SK-N-SH (cell line): ENCODE results near the gene PDK4. TPM values are rescaled to one million over a fixed set of nuclear protein-coding genes. Genes with fewer than 3 reads are reported as not detected.

Experiments used
- CTCF ChIA-PET: fragments of 300-600, 350-600 bp; formaldehyde crosslinking; extraction: SDS; loops from one replicate; lab custom pipeline; 2021; lab: Yijun Ruan, JAX
- POLR2A ChIA-PET: fragments of 350-600 bp; sonication (Branson Sonifier 250); formaldehyde crosslinking; extraction: SDS; loops from one replicate; lab custom pipeline; 2020; ENCODE audit warnings: antibody characterized with exemption, inconsistent platforms; lab: Yijun Ruan, JAX
- DNase-seq: peaks from one replicate; pipeline ENCODE4 v3.0.0; 2012
- H2AFZ ChIP-seq: fragments of 200-600 bp; sonication (generic); 2 replicates; pipeline ENCODE4 v1.8.1; 2016; ENCODE audit warnings: antibody characterized with exemption, mild to moderate bottlenecking, low read depth
- H3F3A ChIP-seq: fragments of 200-600 bp; sonication (generic); replicated peaks from 2 replicates; pipeline ENCODE3; 2016; ENCODE audit warnings: antibody characterized with exemption, mild to moderate bottlenecking; ENCODE audit not compliant: insufficient read depth
- H3K27ac ChIP-seq, 2 experiments: fragments of 200-500 bp in 1 of 2; fragments of 200-600 bp in 1 of 2; sonication (Bioruptor generic) in 1 of 2; sonication (generic), shearing (Covaris generic) in 1 of 2; 2 replicates each; pipeline versions ENCODE4 v1.5.1 to v1.6.1; 2014 to 2016; ENCODE audit warnings: low read depth in 2 of 2, inconsistent platforms in 1 of 2, low read length in 1 of 2, mild to moderate bottlenecking in 1 of 2, mixed read lengths in 1 of 2
- H3K27me3 ChIP-seq: fragments of 200-600 bp; sonication (generic), shearing (Covaris generic); 2 replicates; pipeline ENCODE4 v1.6.1; 2016; ENCODE audit warnings: mixed run types; ENCODE audit not compliant: insufficient read depth
- H3K36me3 ChIP-seq, 2 experiments: fragments of 200-500 bp in 1 of 2; fragments of 200-600 bp in 1 of 2; sonication (Bioruptor generic) in 1 of 2; sonication (generic) in 1 of 2; replicated peaks in 1 of 2; 2 replicates each; pipeline versions ENCODE3 to v1.5.1; 2014 to 2016; ENCODE audit warnings: low read length in 1 of 2, mild to moderate bottlenecking in 1 of 2; ENCODE audit not compliant: insufficient read depth in 2 of 2, control insufficient read depth in 1 of 2
- H3K4me1 ChIP-seq, 2 experiments: fragments of 200-500 bp in 1 of 2; fragments of 200-600 bp in 1 of 2; sonication (Bioruptor generic) in 1 of 2; sonication (generic), shearing (Covaris generic) in 1 of 2; 2 replicates each; pipeline versions ENCODE4 v1.5.1 to v1.6.1; 2014 to 2016; ENCODE audit warnings: low read depth in 1 of 2, low read length in 1 of 2, mixed run types in 1 of 2; ENCODE audit not compliant: insufficient read depth in 2 of 2, control insufficient read depth in 1 of 2
- H3K4me2 ChIP-seq: fragments of 200-600 bp; sonication (generic), shearing (Covaris generic); 2 replicates; pipeline ENCODE4 v1.6.1; 2017; ENCODE audit warnings: mixed run types
- H3K4me3 ChIP-seq, 2 experiments: fragments of 200-500 bp in 1 of 2; fragments of 200-600 bp in 1 of 2; sonication (Bioruptor generic) in 1 of 2; sonication (generic), shearing (Covaris generic) in 1 of 2; 2 replicates each; pipeline versions ENCODE4 v1.5.1 to v1.8.1; 2014 to 2016; ENCODE audit warnings: low read depth in 2 of 2, inconsistent platforms in 1 of 2, low read length in 1 of 2, mild to moderate bottlenecking in 1 of 2, mixed read lengths in 1 of 2, moderate library complexity in 1 of 2
- H3K79me2 ChIP-seq: fragments of 200-600 bp; sonication (generic); 2 replicates; pipeline ENCODE4 v1.8.1; 2017; ENCODE audit warnings: mild to moderate bottlenecking; ENCODE audit not compliant: insufficient read depth
- H3K9ac ChIP-seq: fragments of 200-600 bp; sonication (generic); 2 replicates; pipeline ENCODE4 v1.6.1; 2017; ENCODE audit warnings: mixed run types
- H3K9me2 ChIP-seq: fragments of 200-600 bp; sonication (generic); 2 replicates; pipeline ENCODE4 v1.6.1; 2017; ENCODE audit warnings: mixed run types
- H3K9me3 ChIP-seq: fragments of 200-600 bp; sonication (generic); 2 replicates; pipeline ENCODE4 v1.6.1; 2017; ENCODE audit warnings: mixed run types, mild to moderate bottlenecking, moderate library complexity
- H4K20me1 ChIP-seq: fragments of 200-600 bp; sonication (generic); 2 replicates; pipeline ENCODE4 v1.6.1; 2017; ENCODE audit warnings: mild to moderate bottlenecking, mixed run types; ENCODE audit not compliant: insufficient read depth
- CHD2 ChIP-seq: fragments of 150-350 bp; IDR thresholded peaks from 2 replicates; pipeline ENCODE4 v1.6.1; 2018; ENCODE audit warnings: low read length; ENCODE audit not compliant: partially characterized antibody
- ELF1 ChIP-seq: IDR thresholded peaks from 2 replicates; pipeline ENCODE4 v1.4.0; 2012
- FOXM1 ChIP-seq: IDR thresholded peaks from 2 replicates; pipeline ENCODE4 v1.4.0; 2012; ENCODE audit warnings: low read depth, mild to moderate bottlenecking
- GABPA ChIP-seq: IDR thresholded peaks from 2 replicates; pipeline ENCODE4 v1.4.0; 2012; ENCODE audit warnings: low read depth, mild to moderate bottlenecking
- JUND ChIP-seq: IDR thresholded peaks from 2 replicates; pipeline ENCODE4 v1.4.0; 2012
- MAX ChIP-seq: IDR thresholded peaks from 2 replicates; pipeline ENCODE4 v1.4.0; 2012; ENCODE audit warnings: low read depth
- NRF1 ChIP-seq: IDR thresholded peaks from 2 replicates; pipeline ENCODE4 v1.6.1; 2012; ENCODE audit warnings: low read depth, mild to moderate bottlenecking, low read length
- PBX3 ChIP-seq: IDR thresholded peaks from 2 replicates; pipeline ENCODE4; 2012
- POLR2AphosphoS5 ChIP-seq: IDR thresholded peaks from 2 replicates; pipeline ENCODE4 v1.6.1; 2012; ENCODE audit warnings: low read depth, low read length
- RAD21 ChIP-seq: IDR thresholded peaks from 2 replicates; pipeline ENCODE4 v1.6.1; 2012; ENCODE audit warnings: mild to moderate bottlenecking, low read length
- RCOR1 ChIP-seq: fragments of 150-350 bp; IDR thresholded peaks from 2 replicates; pipeline ENCODE4 v1.6.1; 2017; ENCODE audit warnings: antibody characterized with exemption, low read length
- RXRA ChIP-seq: IDR thresholded peaks from 2 replicates; pipeline ENCODE4 v1.4.0; 2012; ENCODE audit warnings: low read depth, mild to moderate bottlenecking, borderline replicate concordance
- SIN3A ChIP-seq: IDR thresholded peaks from 2 replicates; pipeline ENCODE4 v1.6.1; 2012; ENCODE audit warnings: low read depth, mild to moderate bottlenecking, low read length, moderate library complexity, borderline replicate concordance
- SMC3 ChIP-seq: IDR thresholded peaks from 2 replicates; pipeline ENCODE4 v1.6.1; 2012; ENCODE audit warnings: low read depth, low read length, improper control_type of control experiment
- TAF1 ChIP-seq: IDR thresholded peaks from 2 replicates; pipeline ENCODE4 v1.6.1; 2012; ENCODE audit warnings: low read depth, mild to moderate bottlenecking, low read length, moderate library complexity, borderline replicate concordance
- TEAD4 ChIP-seq: IDR thresholded peaks from 2 replicates; pipeline ENCODE4 v1.4.0; 2012; ENCODE audit warnings: mild to moderate bottlenecking, borderline replicate concordance; ENCODE audit not compliant: insufficient read depth
- WGBS: methylation state at CpG from one replicate; pipeline ENCODE4 v1.1.6; 2017; ENCODE audit warnings: low lambda C conversion rate; 5-methylcytosine and 5-hydroxymethylcytosine counted together
- polyA plus RNA-seq, 3 experiments: library from polyadenylated mRNA; depleted of rRNA; stranded (reverse); fragments of >200 nt; gene quantifications; 2 replicates each; pipeline ENCODE4 v1.2.3, GENCODE V29; 2012
- TF ChIP-seq, protein P1 (sequence below): IDR thresholded peaks from 2 replicates; pipeline ENCODE4 v1.4.0; 2012; ENCODE audit warnings: low read depth, borderline replicate concordance
- TF ChIP-seq, protein P2 (sequence below): IDR thresholded peaks from 2 replicates; pipeline ENCODE4 v1.4.0; 2012; ENCODE audit warnings: low read depth, borderline replicate concordance

The PDK4 gene
- polyA plus RNA-seq, 1 of the 3 experiments (the other 2 are of a cell fraction): 0.13 TPM

DNA sequence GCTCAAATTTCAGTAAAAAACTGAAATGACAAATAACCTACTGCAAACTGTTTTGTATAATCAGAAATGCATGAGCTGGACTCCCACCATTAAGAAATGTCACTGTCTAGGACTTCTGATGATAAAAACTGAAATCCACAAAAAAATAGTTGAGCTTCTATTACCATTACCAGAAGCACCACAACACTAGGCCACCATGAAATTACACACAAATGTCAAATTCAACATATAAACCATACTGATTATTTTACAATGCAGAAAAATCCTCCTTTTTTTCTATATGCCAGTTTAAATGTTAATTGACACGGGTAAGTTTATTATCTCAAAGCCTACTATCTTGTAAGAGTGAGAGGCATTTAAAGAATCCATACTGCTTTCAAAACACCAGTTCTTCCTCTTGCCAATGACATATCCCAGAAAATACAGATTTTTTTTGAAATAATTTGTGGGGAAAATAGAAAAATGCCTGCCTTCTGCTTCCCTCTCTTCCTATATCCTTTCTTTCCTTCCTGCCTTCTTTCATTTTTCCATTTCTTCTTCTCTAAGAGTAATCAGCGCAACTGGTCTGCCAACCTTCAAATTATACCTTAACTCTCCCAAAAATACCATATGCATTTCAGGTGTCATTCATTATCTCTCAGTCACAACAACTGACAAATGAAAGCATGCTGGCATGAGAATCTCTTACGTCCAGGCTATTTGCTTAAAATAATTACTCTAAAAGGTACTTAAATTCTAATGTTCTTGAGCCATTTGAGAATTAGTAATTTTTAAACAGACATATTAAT lies 12.3 kb downstream of the PDK4 start:
- no peak overlapping the region for H3K27ac ChIP-seq
- DNase-seq: no peak
- POLR2A ChIA-PET: no interaction called here
- H3K79me2 ChIP-seq: no peaks in the 10 kb centered on the region
- no peak for TF ChIP-seq SMC3
- TF ChIP-seq NRF1: no peak
- no peak for TF ChIP-seq RAD21
- no peak for TF ChIP-seq POLR2AphosphoS5
- TF ChIP-seq PBX3: no peak
- no peak for TF ChIP-seq TEAD4
- TF ChIP-seq FOXM1: no peak
- TF ChIP-seq, protein P1, sequence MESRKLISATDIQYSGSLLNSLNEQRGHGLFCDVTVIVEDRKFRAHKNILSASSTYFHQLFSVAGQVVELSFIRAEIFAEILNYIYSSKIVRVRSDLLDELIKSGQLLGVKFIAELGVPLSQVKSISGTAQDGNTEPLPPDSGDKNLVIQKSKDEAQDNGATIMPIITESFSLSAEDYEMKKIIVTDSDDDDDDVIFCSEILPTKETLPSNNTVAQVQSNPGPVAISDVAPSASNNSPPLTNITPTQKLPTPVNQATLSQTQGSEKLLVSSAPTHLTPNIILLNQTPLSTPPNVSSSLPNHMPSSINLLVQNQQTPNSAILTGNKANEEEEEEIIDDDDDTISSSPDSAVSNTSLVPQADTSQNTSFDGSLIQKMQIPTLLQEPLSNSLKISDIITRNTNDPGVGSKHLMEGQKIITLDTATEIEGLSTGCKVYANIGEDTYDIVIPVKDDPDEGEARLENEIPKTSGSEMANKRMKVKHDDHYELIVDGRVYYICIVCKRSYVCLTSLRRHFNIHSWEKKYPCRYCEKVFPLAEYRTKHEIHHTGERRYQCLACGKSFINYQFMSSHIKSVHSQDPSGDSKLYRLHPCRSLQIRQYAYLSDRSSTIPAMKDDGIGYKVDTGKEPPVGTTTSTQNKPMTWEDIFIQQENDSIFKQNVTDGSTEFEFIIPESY: no peak
- H3K4me2 ChIP-seq: no peak overlapping the region
- no peaks in the 10 kb centered on the region for H3F3A ChIP-seq
- CTCF ChIA-PET: no interaction called here
- H3K36me3 ChIP-seq: no peaks in the 10 kb centered on the region
- no peaks in the 10 kb centered on the region for H3K9me3 ChIP-seq
- no peak overlapping the region for H3K9ac ChIP-seq
- H3K9me2 ChIP-seq: no peaks in the 10 kb centered on the region
- H2AFZ ChIP-seq: no peak overlapping the region
- H3K27me3 ChIP-seq: peaks cover 4% of the 10 kb centered on the region; the same call in 1 of the 2 replicates
- H4K20me1 ChIP-seq: no peaks in the 10 kb centered on the region
- no peak overlapping the region for H3K4me3 ChIP-seq
- no peaks in the 10 kb centered on the region for H3K4me1 ChIP-seq
- WGBS: 28% methylated on average over 3 of the region's 3 CpGs

- DNase-seq: no peak
- peaks cover 15% of the 10 kb centered on the region; the same call in 1 of the 2 replicates for H3K27me3 ChIP-seq
- no peaks in the 10 kb centered on the region for H3K9me2 ChIP-seq
- ChIA-PET CTCF (no interaction called here), POLR2A (no interaction called here)
- H3K9me3 ChIP-seq: no peaks in the 10 kb centered on the region
- no peak overlapping the region for H3K27ac ChIP-seq
- H4K20me1 ChIP-seq: no peaks in the 10 kb centered on the region
- H3K79me2 ChIP-seq: no peaks in the 10 kb centered on the region
- H3K9ac ChIP-seq: no peak overlapping the region
- 28% methylated on average over 4 of the region's 4 CpGs for WGBS
- TF ChIP-seq ELF1: no peak
- no peak for TF ChIP-seq MAX
- TF ChIP-seq TEAD4: no peak
- no peak for TF ChIP-seq SMC3
- TF ChIP-seq GABPA: no peak
- no peak for TF ChIP-seq CHD2
- TF ChIP-seq, protein P1: no peak
- no peak for TF ChIP-seq JUND
- TF ChIP-seq FOXM1: no peak
- no peak for TF ChIP-seq TAF1
- TF ChIP-seq, protein P2, sequence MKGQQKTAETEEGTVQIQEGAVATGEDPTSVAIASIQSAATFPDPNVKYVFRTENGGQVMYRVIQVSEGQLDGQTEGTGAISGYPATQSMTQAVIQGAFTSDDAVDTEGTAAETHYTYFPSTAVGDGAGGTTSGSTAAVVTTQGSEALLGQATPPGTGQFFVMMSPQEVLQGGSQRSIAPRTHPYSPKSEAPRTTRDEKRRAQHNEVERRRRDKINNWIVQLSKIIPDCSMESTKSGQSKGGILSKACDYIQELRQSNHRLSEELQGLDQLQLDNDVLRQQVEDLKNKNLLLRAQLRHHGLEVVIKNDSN: no peak
- TF ChIP-seq RCOR1: no peak
- TF ChIP-seq RXRA: no peak
- TF ChIP-seq SIN3A: no peak
- H3K4me2 ChIP-seq: no peak overlapping the region
- H3K4me3 ChIP-seq: no peak overlapping the region
- no peaks in the 10 kb centered on the region for H3K4me1 ChIP-seq
- no peaks in the 10 kb centered on the region for H3K36me3 ChIP-seq
- no peak overlapping the region for H2AFZ ChIP-seq
- no peaks in the 10 kb centered on the region for H3F3A ChIP-seq
Measured at GRCh38 chr7:95582578-95583293, 13.6 kb downstream of the PDK4 start.
